ENCODE data around the gene TPBGL.
A peak's percentile ranks its signal among the peaks of the same experiment; 100 is the strongest.

TPBGL gene

GRCh38 chr11:75246671-75247350 lies 6.2 kb downstream of the TPBGL start:
- no peak for DNase-seq

- no peak for DNase-seq
These were observed 8.3 kb downstream of the TPBGL start for GRCh38 chr11:75248924-75249256.

- no peak for DNase-seq
These were observed 9.1 kb downstream of the TPBGL start for GRCh38 chr11:75249704-75250103.

GRCh38 chr11:75254326-75254725 lies 13.8 kb downstream of the TPBGL start:
- DNase-seq, result no peak

GRCh38 chr11:75260396-75261170 lies 20.0 kb downstream of the TPBGL start:
- no peak for DNase-seq

GRCh38 chr11:75261902-75262361 lies 21.4 kb downstream of the TPBGL start:
- DNase-seq, result no peak

- DNase-seq, result no peak
These were observed 21.9 kb downstream of the TPBGL start for GRCh38 chr11:75262436-75262835.

GRCh38 chr11:75262961-75263852 lies 22.6 kb downstream of the TPBGL start:
- DNase-seq, result no peak

- DNase-seq, result peak in 1 of 3 donors; percentile 23
These were observed 23.4 kb downstream of the TPBGL start for GRCh38 chr11:75263944-75264349.

- DNase-seq, result no peak
These were observed 23.8 kb downstream of the TPBGL start for GRCh38 chr11:75264356-75264755.

- no peak for DNase-seq
These were observed 24.4 kb downstream of the TPBGL start for GRCh38 chr11:75264971-75265370.

GRCh38 chr11:75265851-75266531 lies 25.4 kb downstream of the TPBGL start:
- DNase-seq, result peak; percentile 55 to 62 (median 56)

GRCh38 chr11:75267171-75267970 lies 26.8 kb downstream of the TPBGL start:
- no peak for DNase-seq

- no peak for DNase-seq
These were observed 28.2 kb downstream of the TPBGL start for GRCh38 chr11:75268626-75269366.

GRCh38 chr11:75269367-75269660 lies 28.7 kb downstream of the TPBGL start:
- no peak for DNase-seq

GRCh38 chr11:75269896-75270295 lies 29.3 kb downstream of the TPBGL start:
- DNase-seq, result no peak

GRCh38 chr11:75270896-75271418 lies 30.4 kb downstream of the TPBGL start:
- DNase-seq, result no peak

GRCh38 chr11:75271730-75272129 lies 31.2 kb downstream of the TPBGL start:
- DNase-seq, result no peak

GRCh38 chr11:75272391-75272790 lies 31.8 kb downstream of the TPBGL start:
- DNase-seq, result no peak

GRCh38 chr11:75272821-75273301 lies 32.3 kb downstream of the TPBGL start:
- DNase-seq, result no peak

Data from suppressor macrophage treated with lipopolysaccharide for 1 hour (primary cell).